H9 (cell line): Measurements from ENCODE around the gene CEMIP2. TPM values are rescaled to one million over a fixed set of nuclear protein-coding genes. Genes with fewer than 3 reads are reported as not detected.

Experiments used
- DNase-seq: peaks from one replicate; pipeline ENCODE4 v3.0.0-alpha.2; 2017
- H2AFZ ChIP-seq: one replicate; pipeline ENCODE4 v1.6.1; 2013; ENCODE audit warnings: mild to moderate bottlenecking, low read length, control low read depth, moderate library complexity
- H2AK5ac ChIP-seq: 2 replicates; pipeline ENCODE4 v1.6.1; 2013; ENCODE audit warnings: low read length, control low read depth, mixed read lengths; ENCODE audit not compliant: insufficient read length
- H2BK120ac ChIP-seq: one replicate; pipeline ENCODE4 v1.6.1; 2013; ENCODE audit warnings: low read depth, mild to moderate bottlenecking, low read length, control low read depth, inconsistent platforms; ENCODE audit not compliant: poor library complexity, severe bottlenecking
- H2BK12ac ChIP-seq: 2 replicates; pipeline ENCODE4 v1.6.1; 2013; ENCODE audit warnings: low read length, control low read depth, mixed read lengths, low read depth; ENCODE audit not compliant: insufficient read length
- H2BK15ac ChIP-seq: 2 replicates; pipeline ENCODE4 v1.6.1; 2013; ENCODE audit warnings: low read depth, low read length, control low read depth
- H2BK20ac ChIP-seq: one replicate; pipeline ENCODE4 v1.6.1; 2013; ENCODE audit warnings: low read depth, mild to moderate bottlenecking, low read length, control low read depth, inconsistent platforms; ENCODE audit not compliant: poor library complexity, severe bottlenecking
- H2BK5ac ChIP-seq: 2 replicates; pipeline ENCODE4 v1.6.1; 2013; ENCODE audit warnings: low read length, control low read depth, mixed read lengths; ENCODE audit not compliant: insufficient read length
- H3K14ac ChIP-seq: 2 replicates; pipeline ENCODE4 v1.6.1; 2013; ENCODE audit warnings: low read length, control low read depth; ENCODE audit not compliant: insufficient read depth
- H3K18ac ChIP-seq: 2 replicates; pipeline ENCODE4 v1.6.1; 2013; ENCODE audit warnings: low read depth, mild to moderate bottlenecking, mixed read lengths, low read length, control low read depth; ENCODE audit not compliant: insufficient read length
- H3K23ac ChIP-seq: 2 replicates; pipeline ENCODE4 v1.6.1; 2013; ENCODE audit warnings: low read length, control low read depth, mixed read lengths, low read depth; ENCODE audit not compliant: insufficient read length
- H3K23me2 ChIP-seq: 2 replicates; pipeline ENCODE4 v1.6.1; 2013; ENCODE audit warnings: low read depth, mild to moderate bottlenecking, mixed read lengths, low read length, control low read depth; ENCODE audit not compliant: insufficient read length, poor library complexity, severe bottlenecking
- H3K27ac ChIP-seq: 2 replicates; pipeline ENCODE4 v1.5.1; 2013; ENCODE audit warnings: low read length, control low read depth, mixed read lengths, low read depth; ENCODE audit not compliant: insufficient read length
- H3K27me3 ChIP-seq: 2 replicates; pipeline ENCODE4 v1.6.1; 2013; ENCODE audit warnings: low read length, control low read depth, inconsistent platforms; ENCODE audit not compliant: insufficient read depth
- H3K4ac ChIP-seq: 2 replicates; pipeline ENCODE4 v1.6.1; 2013; ENCODE audit warnings: low read depth, mild to moderate bottlenecking, control low read depth, inconsistent platforms, low read length, moderate library complexity
- H3K4me1 ChIP-seq: 2 replicates; pipeline ENCODE4 v1.6.1; 2013; ENCODE audit warnings: low read length, control low read depth, inconsistent platforms; ENCODE audit not compliant: insufficient read depth
- H3K4me2 ChIP-seq: 2 replicates; pipeline ENCODE4 v1.6.1; 2013; ENCODE audit warnings: low read length, control low read depth, mixed read lengths; ENCODE audit not compliant: insufficient read length, insufficient read depth
- H3K56ac ChIP-seq: 2 replicates; pipeline ENCODE4 v1.6.1; 2013; ENCODE audit warnings: low read depth, mild to moderate bottlenecking, mixed read lengths, low read length, control low read depth; ENCODE audit not compliant: insufficient read length
- H3K79me1 ChIP-seq: 2 replicates; pipeline ENCODE4 v1.6.1; 2013; ENCODE audit warnings: low read depth, mild to moderate bottlenecking, moderate library complexity, low read length, control low read depth, inconsistent platforms; ENCODE audit not compliant: insufficient read depth, poor library complexity, severe bottlenecking
- H3K79me2 ChIP-seq: 2 replicates; pipeline ENCODE4 v1.6.1; 2013; ENCODE audit warnings: low read length, control low read depth, inconsistent platforms; ENCODE audit not compliant: insufficient read depth
- H3K9ac ChIP-seq: 2 replicates; pipeline ENCODE4 v1.6.1; 2013; ENCODE audit warnings: low read length, control low read depth, mixed read lengths; ENCODE audit not compliant: insufficient read length; ENCODE audit errors: extremely low read depth
- H3K9me3 ChIP-seq: one replicate; pipeline ENCODE4 v1.6.1; 2013; ENCODE audit warnings: low read depth, low read length, inconsistent platforms; ENCODE audit not compliant: control insufficient read depth
- H3T11ph ChIP-seq: one replicate; pipeline ENCODE4 v1.6.1; 2013; ENCODE audit warnings: mild to moderate bottlenecking, low read length, control low read depth, inconsistent platforms
- H4K20me1 ChIP-seq: one replicate; pipeline ENCODE4 v1.6.1; 2013; ENCODE audit not compliant: control insufficient read depth, insufficient read length, insufficient read depth
- H4K5ac ChIP-seq: 2 replicates; pipeline ENCODE4 v1.6.1; 2013; ENCODE audit warnings: low read depth, mild to moderate bottlenecking, mixed read lengths, low read length, control low read depth; ENCODE audit not compliant: insufficient read length
- H4K8ac ChIP-seq: replicated peaks from 2 replicates; pipeline ENCODE4 v1.6.1; 2013; ENCODE audit warnings: low read length, control low read depth, mixed read lengths, low read depth; ENCODE audit not compliant: insufficient read length
- H4K91ac ChIP-seq: 2 replicates; pipeline ENCODE4 v1.6.1; 2013; ENCODE audit warnings: low read depth, mild to moderate bottlenecking, moderate library complexity, mixed read lengths, low read length, control low read depth; ENCODE audit not compliant: insufficient read length
- H3K27ac Mint-ChIP-seq, 3 experiments: 2 replicates in 2 of 3; 3 replicates in 1 of 3; pipeline ENCODE4 v1.8.0; 2020 to 2021; ENCODE audit warnings: mixed read lengths in 3 of 3, mild to moderate bottlenecking in 1 of 3, moderate library complexity in 1 of 3
- H3K27me3 Mint-ChIP-seq: 2 replicates; pipeline ENCODE4 v1.8.0; 2021; ENCODE audit warnings: low read depth, mild to moderate bottlenecking, moderate library complexity, mixed read lengths
- H3K36me3 Mint-ChIP-seq, 3 experiments: 2 replicates in 2 of 3; 3 replicates in 1 of 3; pipeline ENCODE4 v1.8.0; 2020 to 2021; ENCODE audit warnings: low read depth in 3 of 3, mixed read lengths in 3 of 3; ENCODE audit not compliant: insufficient read depth in 1 of 3
- H3K4me1 Mint-ChIP-seq, 2 experiments: 2 replicates each; pipeline ENCODE4 v1.8.0; 2020; ENCODE audit warnings: mixed read lengths in 2 of 2
- H3K4me3 Mint-ChIP-seq, 2 experiments: 2 replicates in 1 of 2; 3 replicates in 1 of 2; pipeline ENCODE4 v1.8.0; 2020 to 2021; ENCODE audit warnings: mild to moderate bottlenecking in 2 of 2, mixed read lengths in 2 of 2, moderate library complexity in 1 of 2
- H3K9me3 Mint-ChIP-seq, 2 experiments: 2 replicates in 1 of 2; 3 replicates in 1 of 2; pipeline ENCODE4 v1.8.0; 2020; ENCODE audit warnings: mild to moderate bottlenecking in 2 of 2, mixed read lengths in 2 of 2, moderate library complexity in 1 of 2
- CTCF ChIP-seq: fragments of 200-600 bp; sonication (generic); conservative IDR thresholded peaks from 3 replicates; pipeline ENCODE4 v1.8.0; 2021; ENCODE audit warnings: antibody characterized with exemption, mild to moderate bottlenecking
- WGBS: extraction: QIAGEN DNeasy Blood & Tissue Kit; methylation state at CpG from one replicate; pipeline ENCODE4 v1.1.7; 2013; ENCODE audit warnings: missing lambda C conversion rate, low lambda C conversion rate, mixed read lengths; ENCODE audit not compliant: insufficient read length; ENCODE audit errors: extremely low coverage; 5-methylcytosine and 5-hydroxymethylcytosine counted together
- total RNA-seq: library from RNA; stranded (reverse); gene quantifications from 2 replicates; pipeline ENCODE4 v1.2.1, GENCODE V29; 2021

CEMIP2 gene
- total RNA-seq, 1 experiment from 2014 or later = 77.2 TPM

- 0 out of 4 replicates have a peak, but pooled peaks cover 4% of the 10 kb centered on the region in 2 experiments for H3K4me1 Mint-ChIP-seq
Observed at GRCh38 chr9:71796100-71796767, 27.9 kb upstream of the CEMIP2 start.

More at GRCh38 chr9:71796100-71796767, 27.9 kb upstream of the CEMIP2 start:
- Histone ChIP-seq H3K56ac (no peak overlapping the region), H2BK15ac (no peak overlapping the region), H2BK12ac (no peak overlapping the region), H4K8ac (no peak overlapping the region), H3K9me3 (no peaks in the 10 kb centered on the region), H3K18ac (no peak overlapping the region), H3K9ac (no peak overlapping the region), H3K23me2 (no peaks in the 10 kb centered on the region), H3K79me2 (no peaks in the 10 kb centered on the region), H2BK20ac (no peak overlapping the region), H3K4me1 (no peaks in the 10 kb centered on the region), H3K27me3 (no peaks in the 10 kb centered on the region), H3K14ac (no peak overlapping the region), H2BK5ac (no peak overlapping the region), H3K79me1 (no peaks in the 10 kb centered on the region), H3K23ac (no peak overlapping the region), H3K27ac (no peak overlapping the region), H4K91ac (no peak overlapping the region), H4K20me1 (no peaks in the 10 kb centered on the region), H4K5ac (no peak overlapping the region), H3K4ac (no peak overlapping the region), H2AK5ac (no peak overlapping the region), H3T11ph (no peak overlapping the region), H2BK120ac (no peak overlapping the region), H2AFZ (no peak overlapping the region), H3K4me2 (no peak overlapping the region)
- WGBS = no CpG with 5 or more reads among the region's 2 CpGs
- Mint-ChIP-seq H3K9me3 (no peaks in the 10 kb centered on the region), H3K27ac (no peak overlapping the region), H3K36me3 (no peaks in the 10 kb centered on the region; a peak in 1 of 7 replicates), H3K27me3 (no peaks in the 10 kb centered on the region), H3K4me3 (no peak overlapping the region)
- DNase-seq = no peak
- TF ChIP-seq CTCF = no peak
